Right renal pelvis (tissue), 4 donors: ENCODE measurements around the gene STK16. TPM values are rescaled to one million over a fixed set of nuclear protein-coding genes. Genes with fewer than 3 reads are reported as not detected.

Experiments
- DNase-seq, 4 donors: peaks; one replicate each; pipeline ENCODE4 v3.0.0-alpha.2; 2013; ENCODE audit warnings: low read depth in 4 of 4, low spot score in 3 of 4, missing footprints in 1 of 4
- polyA plus RNA-seq, 4 donors: library from polyadenylated mRNA; unstranded; fragments of 120-200 nt; gene quantifications; one replicate each; pipeline ENCODE4 v1.2.1, GENCODE V29; 2013; ENCODE audit not compliant: insufficient read length in 4 of 4

STK16 gene
- polyA plus RNA-seq, 4 donors: 36.3 to 41.8 (median 37.8) TPM

GRCh38 chr2:219213486-219214071 is 31.7 kb upstream of the STK16 start:
- no peak for DNase-seq

GRCh38 chr2:219214141-219214540 is 31.1 kb upstream of the STK16 start:
- DNase-seq: no peak

GRCh38 chr2:219214786-219215185 is 30.5 kb upstream of the STK16 start:
- DNase-seq: no peak

GRCh38 chr2:219215871-219216534 is 29.3 kb upstream of the STK16 start:
- no peak for DNase-seq

GRCh38 chr2:219216535-219216915 is 28.8 kb upstream of the STK16 start:
- no peak for DNase-seq

- DNase-seq: no peak
Measured at GRCh38 chr2:219218217-219218731, 27.0 kb upstream of the STK16 start.

- DNase-seq: peak; percentile 86 to 91 (median 88)
Measured at GRCh38 chr2:219218732-219219701, 26.3 kb upstream of the STK16 start, which contains the start of gene ABCB6. Gene ABCB6 (minus strand): TSS chr2:219218958. CDS start chr2:219218673, 285 bp downstream.

- no peak for DNase-seq
Measured at GRCh38 chr2:219219784-219220532, 25.3 kb upstream of the STK16 start.

GRCh38 chr2:219220652-219221402 is 24.5 kb upstream of the STK16 start:
- DNase-seq: no peak

- no peak for DNase-seq
Measured at GRCh38 chr2:219221957-219222518, 23.2 kb upstream of the STK16 start.

GRCh38 chr2:219223831-219224610 is 21.3 kb upstream of the STK16 start:
- DNase-seq: no peak

- DNase-seq: no peak
Measured at GRCh38 chr2:219225350-219225749, 19.9 kb upstream of the STK16 start.

GRCh38 chr2:219228041-219228910 is 17.0 kb upstream of the STK16 start:
- DNase-seq: no peak

- DNase-seq: no peak
Measured at GRCh38 chr2:219228911-219229304, 16.4 kb upstream of the STK16 start.

GRCh38 chr2:219229305-219230058 is 15.8 kb upstream of the STK16 start, which contains the start of the genes ANKZF1 and ATG9A:
Gene ANKZF1 (plus strand): TSS chr2:219229806. CDS start chr2:219230258, 452 bp downstream.
Gene ATG9A (minus strand): TSS chr2:219229636. CDS start chr2:219228024, 1,612 bp downstream.
- DNase-seq: peak; percentile 90 to 98 (median 96)

- no peak for DNase-seq
Measured at GRCh38 chr2:219230059-219230540, 15.2 kb upstream of the STK16 start.
